Stomach (tissue), 9 donors: ENCODE measurements around the gene LIMD2. TPM values are rescaled to one million over a fixed set of nuclear protein-coding genes. Genes with fewer than 3 reads are reported as not detected.

Source experiments
- DNase-seq, 2 donors: peaks; one replicate each; pipeline versions ENCODE4 v3.0.0 to v3.0.0-alpha.2; 2013 to 2019
- H3K27ac ChIP-seq, 5 donors: fragments of 200-600 bp in 4 of 5; sonication (generic) in 4 of 5; one replicate each; pipeline ENCODE4 v1.5.1; 2013 to 2019; ENCODE audit warnings: mild to moderate bottlenecking in 1 of 5, moderate library complexity in 1 of 5
- H3K27me3 ChIP-seq, 3 donors: fragments of 200-600 bp; sonication (generic); one replicate each; pipeline ENCODE4 v1.5.1; 2017 to 2019; ENCODE audit warnings: mixed run types in 1 of 3
- H3K36me3 ChIP-seq, 4 donors: fragments of 200-600 bp; sonication (generic); 1 replicate in 3 of 4; 2 replicates in 1 of 4; pipeline ENCODE4 v1.5.1; 2016 to 2019
- H3K4me1 ChIP-seq, 4 donors: fragments of 200-600 bp; sonication (generic); one replicate each; pipeline ENCODE4 v1.5.1; 2016 to 2019
- H3K4me3 ChIP-seq, 4 donors: fragments of 200-600 bp; sonication (generic) in 3 of 4; one replicate each; pipeline ENCODE4 v1.5.1; 2016 to 2019; ENCODE audit warnings: mild to moderate bottlenecking in 1 of 4
- H3K9me3 ChIP-seq, 4 donors: fragments of 200-600 bp; sonication (generic); one replicate each; pipeline ENCODE4 v1.5.1; 2016 to 2019
- EP300 ChIP-seq: sonication (generic); formaldehyde crosslinking; IDR thresholded peaks from one replicate; pipeline ENCODE4 v1.6.1; 2017; ENCODE audit warnings: antibody characterized with exemption
- POLR2A ChIP-seq, 4 donors: fragments of 450-650 bp; IDR thresholded peaks; one replicate each; pipeline ENCODE4 v1.6.1; 2016; ENCODE audit warnings: antibody characterized with exemption in 4 of 4, control low read depth in 2 of 4, mild to moderate bottlenecking in 1 of 4, moderate library complexity in 1 of 4
- POLR2AphosphoS5 ChIP-seq, 3 donors: sonication (generic); formaldehyde crosslinking; IDR thresholded peaks; one replicate each; pipeline ENCODE4 v1.6.1; 2016; ENCODE audit warnings: antibody characterized with exemption in 3 of 3
- WGBS, 5 donors: extraction: QIAGEN DNeasy Blood & Tissue Kit in 3 of 5; methylation state at CpG; one replicate each; pipeline versions ENCODE4 v1.1.5 to v1.1.7; 2013 to 2018; 5-methylcytosine and 5-hydroxymethylcytosine counted together
- intact Hi-C: fragments of 100-400 bp; cut with DNase I; formaldehyde crosslinking; loops from one replicate; pipeline ENCODE4 v1.15.1; 2023; ENCODE audit warnings: low total_unique reads
- polyA plus RNA-seq, 3 donors: library from polyadenylated mRNA; stranded (reverse); fragments of 200-250 nt; gene quantifications; one replicate each; pipeline ENCODE4 v1.2.3, GENCODE V29; 2013
- total RNA-seq, 5 donors: library from RNA; depleted of rRNA; stranded (reverse); fragments of >200 nt; gene quantifications; one replicate each; pipeline versions ENCODE4 v1.1.0 to v1.2.3, GENCODE V29; 2014 to 2016
- TF ChIP-seq, protein P1 (sequence below), 7 experiments: fragments of 450-650 bp in 4 of 7; fragments of 200-600 bp in 3 of 7; sonication (generic) in 3 of 7; IDR thresholded peaks; one replicate each; pipeline ENCODE4 v1.5.1; 2016 to 2019; ENCODE audit warnings: antibody characterized with exemption in 7 of 7, control low read depth in 2 of 7, mild to moderate bottlenecking in 1 of 7
- donor health status: healthy with polysubstance abuse.
- donor health status: Bipolar disorder and iron deficiency.
- donor health status: healthy.

LIMD2 gene
- total and polyA plus RNA-seq, 8 donors: 4.9 to 27.2 (median 15.0) TPM

GRCh38 chr17:63703556-63704258 lies 3.8 kb upstream of the LIMD2 start:
- Histone ChIP-seq H3K9me3 (no peaks in the 10 kb centered on the region), H3K27me3 (no peaks in the 10 kb centered on the region), H3K4me1 (peaks cover 25 to 36% (median 31%) of the 10 kb centered on the region in 4 donors), H3K36me3 (peaks cover 5 to 61% (median 59%) of the 10 kb centered on the region in 4 donors), H3K4me3 (no peak overlapping the region), H3K27ac (no peak overlapping the region)
- 85 to 92% (median 89%) methylated on average over 16 of the region's 16 CpGs for WGBS, 5 donors
- TF ChIP-seq, protein P1, sequence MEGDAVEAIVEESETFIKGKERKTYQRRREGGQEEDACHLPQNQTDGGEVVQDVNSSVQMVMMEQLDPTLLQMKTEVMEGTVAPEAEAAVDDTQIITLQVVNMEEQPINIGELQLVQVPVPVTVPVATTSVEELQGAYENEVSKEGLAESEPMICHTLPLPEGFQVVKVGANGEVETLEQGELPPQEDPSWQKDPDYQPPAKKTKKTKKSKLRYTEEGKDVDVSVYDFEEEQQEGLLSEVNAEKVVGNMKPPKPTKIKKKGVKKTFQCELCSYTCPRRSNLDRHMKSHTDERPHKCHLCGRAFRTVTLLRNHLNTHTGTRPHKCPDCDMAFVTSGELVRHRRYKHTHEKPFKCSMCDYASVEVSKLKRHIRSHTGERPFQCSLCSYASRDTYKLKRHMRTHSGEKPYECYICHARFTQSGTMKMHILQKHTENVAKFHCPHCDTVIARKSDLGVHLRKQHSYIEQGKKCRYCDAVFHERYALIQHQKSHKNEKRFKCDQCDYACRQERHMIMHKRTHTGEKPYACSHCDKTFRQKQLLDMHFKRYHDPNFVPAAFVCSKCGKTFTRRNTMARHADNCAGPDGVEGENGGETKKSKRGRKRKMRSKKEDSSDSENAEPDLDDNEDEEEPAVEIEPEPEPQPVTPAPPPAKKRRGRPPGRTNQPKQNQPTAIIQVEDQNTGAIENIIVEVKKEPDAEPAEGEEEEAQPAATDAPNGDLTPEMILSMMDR (IDR thresholded peaks at IDR 0.05): no peak
- TF ChIP-seq EP300: no peak
- no peak for TF ChIP-seq POLR2A (IDR thresholded peaks at IDR 0.05)
- no peak for TF ChIP-seq POLR2AphosphoS5 (IDR thresholded peaks at IDR 0.05)
- DNase-seq: no peak
- intact Hi-C loops: no loop called here

GRCh38 chr17:63703029-63703428 lies 3.1 kb upstream of the LIMD2 start:
- Histone ChIP-seq H3K4me1 (peaks cover 31 to 43% (median 38%) of the 10 kb centered on the region in 4 donors), H3K4me3 (no peak overlapping the region), H3K27me3 (no peaks in the 10 kb centered on the region), H3K9me3 (no peaks in the 10 kb centered on the region), H3K27ac (peak overlapping the region in 2 of 5 donors; percentile 84 to 85), H3K36me3 (peaks cover 4 to 54% (median 52%) of the 10 kb centered on the region in 4 donors)
- intact Hi-C loops: no loop called here
- WGBS, 5 donors: 77 to 91% (median 85%) methylated on average over 5 of the region's 5 CpGs
- no peak for DNase-seq
- TF ChIP-seq POLR2A (IDR thresholded peaks at IDR 0.05) (no peak), EP300 (no peak), POLR2AphosphoS5 (IDR thresholded peaks at IDR 0.05) (no peak)
- TF ChIP-seq, protein P1 (IDR thresholded peaks at IDR 0.05): no peak

DNA sequence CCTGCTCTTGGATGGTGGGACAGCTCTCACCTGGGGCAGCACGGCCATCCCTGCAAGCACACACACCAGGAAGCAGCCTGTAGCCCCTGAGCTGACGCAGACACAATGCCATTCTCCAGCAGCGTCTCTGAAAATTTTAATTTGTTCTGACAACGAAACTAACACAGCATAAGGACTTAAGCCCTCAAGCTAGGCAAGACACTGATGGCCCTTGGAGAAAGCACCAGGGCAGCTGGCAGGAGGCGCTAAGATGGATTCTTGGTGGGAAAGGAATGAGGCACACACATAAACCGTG lies 2.7 kb upstream of the LIMD2 start:
- 76 to 89% (median 85%) methylated on average over 6 of the region's 6 CpGs for WGBS, 5 donors
- H3K4me1 ChIP-seq: peaks cover 35 to 46% (median 42%) of the 10 kb centered on the region in 4 donors
- no peaks in the 10 kb centered on the region for H3K9me3 ChIP-seq
- H3K4me3 ChIP-seq: no peak overlapping the region
- peak overlapping the region in 3 of 5 donors; percentile 84 to 87 (median 85) for H3K27ac ChIP-seq
- H3K36me3 ChIP-seq: peaks cover 4 to 51% (median 50%) of the 10 kb centered on the region in 4 donors
- intact Hi-C loops: no loop called here
- DNase-seq: no peak
- TF ChIP-seq POLR2AphosphoS5 (IDR thresholded peaks at IDR 0.05) (no peak), EP300 (no peak), POLR2A (IDR thresholded peaks at IDR 0.05) (no peak)
- TF ChIP-seq, protein P1 (IDR thresholded peaks at IDR 0.05): no peak
- no peaks in the 10 kb centered on the region for H3K27me3 ChIP-seq

GRCh38 chr17:63701868-63702720 lies 2.2 kb upstream of the LIMD2 start:
- no peaks in the 10 kb centered on the region for H3K27me3 ChIP-seq
- intact Hi-C loops: no loop called here
- DNase-seq: peak; percentile 41 to 63
- peak overlapping the region in 3 of 4 donors; percentile 67 to 71 (median 67) for H3K4me3 ChIP-seq
- WGBS, 5 donors: 60 to 75% (median 69%) methylated on average over 12 to 19 of the region's 19 CpGs
- no peak for TF ChIP-seq POLR2A (IDR thresholded peaks at IDR 0.05)
- TF ChIP-seq EP300: no peak
- TF ChIP-seq, protein P1 (IDR thresholded peaks at IDR 0.05): no peak
- no peak for TF ChIP-seq POLR2AphosphoS5 (IDR thresholded peaks at IDR 0.05)
- H3K4me1 ChIP-seq: peaks cover 35 to 52% (median 47%) of the 10 kb centered on the region in 4 donors
- no peaks in the 10 kb centered on the region for H3K9me3 ChIP-seq
- peaks cover 4 to 46% (median 45%) of the 10 kb centered on the region in 4 donors for H3K36me3 ChIP-seq
- peak overlapping the region; percentile 28 to 87 (median 84) for H3K27ac ChIP-seq
